GM19324 (cell line): Measurements from ENCODE around the gene CCKAR.

ENCODE experiments used
- ATAC-seq: cut with Tn5 transposase; IDR thresholded peaks from one replicate; pipeline ENCODE4 v1.9.1; 2021; ENCODE audit warnings: mild to moderate bottlenecking, moderate library complexity; ENCODE audit not compliant: unreplicated experiment, low FRiP score

Gene CCKAR

GRCh38 chr4:26491449-26492170 lies 1.3 kb upstream of the CCKAR start:
- no peak for ATAC-seq

GRCh38 chr4:26490960-26491284 lies 638 bp upstream of the CCKAR start:
- no peak for ATAC-seq

GRCh38 chr4:26489101-26489985 lies 941 bp downstream of the CCKAR start:
- no peak for ATAC-seq

GRCh38 chr4:26485684-26486083 lies 4.6 kb downstream of the CCKAR start:
- no peak for ATAC-seq

GRCh38 chr4:26484516-26484915 lies 5.8 kb downstream of the CCKAR start:
- no peak for ATAC-seq

- ATAC-seq: no peak
These were observed 6.2 kb downstream of the CCKAR start for GRCh38 chr4:26484032-26484515.

GRCh38 chr4:26482508-26483462 lies 7.5 kb downstream of the CCKAR start:
- ATAC-seq: no peak

- no peak for ATAC-seq
These were observed 12.0 kb downstream of the CCKAR start for GRCh38 chr4:26478330-26478729.

- no peak for ATAC-seq
These were observed 13.7 kb downstream of the CCKAR start for GRCh38 chr4:26476545-26476944.

- no peak for ATAC-seq
These were observed 14.6 kb downstream of the CCKAR start for GRCh38 chr4:26475716-26476115.

- no peak for ATAC-seq
These were observed 15.7 kb downstream of the CCKAR start for GRCh38 chr4:26474551-26474950.

GRCh38 chr4:26473893-26474292 lies 16.4 kb downstream of the CCKAR start:
- ATAC-seq: no peak

GRCh38 chr4:26471890-26472289 lies 18.4 kb downstream of the CCKAR start:
- ATAC-seq: no peak

GRCh38 chr4:26468977-26469376 lies 21.3 kb downstream of the CCKAR start:
- ATAC-seq: no peak

GRCh38 chr4:26468283-26468949 lies 21.9 kb downstream of the CCKAR start:
- no peak for ATAC-seq

GRCh38 chr4:26467724-26468123 lies 22.6 kb downstream of the CCKAR start:
- ATAC-seq: no peak

- ATAC-seq: no peak
These were observed 23.6 kb downstream of the CCKAR start for GRCh38 chr4:26466578-26467270.

- no peak for ATAC-seq
These were observed 25.7 kb downstream of the CCKAR start for GRCh38 chr4:26464420-26465095.

- no peak for ATAC-seq
These were observed 26.9 kb downstream of the CCKAR start for GRCh38 chr4:26463386-26463785.
